ENCODE measurements around the gene OR7D2.
"Not testable (repeated sequence)": the region's sequence is repeated elsewhere in the genome, so short reads cannot be mapped to it uniquely, and the experiment has no call there.

Gene OR7D2

GRCh38 chr19:9178901-9179300 is at the start of gene OR7D2:
Gene OR7D2 (plus strand): TSS chr19:9178979. CDS start chr19:9185782, 6,803 bp downstream.
- no peak for DNase-seq (ENCODE audit: low read depth in 2 of 2)

DNA sequence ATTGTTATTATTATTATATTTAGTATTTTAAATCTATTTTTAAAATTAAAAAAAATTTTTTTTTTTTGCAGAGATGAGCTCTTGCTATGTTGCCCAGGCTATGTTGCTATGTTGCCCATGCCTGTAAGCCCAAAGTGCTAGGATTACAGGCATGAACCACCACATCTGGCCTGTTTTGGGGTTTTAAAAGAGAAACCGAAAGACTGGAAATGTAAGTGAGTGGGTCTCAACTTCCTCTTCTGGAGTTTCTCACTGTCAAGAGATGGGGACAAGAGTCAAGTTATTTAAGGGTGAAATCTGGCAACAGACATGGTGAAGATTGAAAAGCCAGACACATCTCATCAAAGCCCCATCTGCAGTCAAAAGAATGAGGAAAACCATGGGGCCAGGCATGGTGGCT is 47.8 kb upstream of the OR7D2 start:
- DNase-seq (ENCODE audit: low read depth in 2 of 2), result no peak

- DNase-seq (ENCODE audit: low read depth in 2 of 2), result no peak
Measured at GRCh38 chr19:9132422-9132821, 46.4 kb upstream of the OR7D2 start.

GRCh38 chr19:9139609-9140158 is 39.1 kb upstream of the OR7D2 start:
- DNase-seq (ENCODE audit: low read depth in 2 of 2), result no peak

DNA sequence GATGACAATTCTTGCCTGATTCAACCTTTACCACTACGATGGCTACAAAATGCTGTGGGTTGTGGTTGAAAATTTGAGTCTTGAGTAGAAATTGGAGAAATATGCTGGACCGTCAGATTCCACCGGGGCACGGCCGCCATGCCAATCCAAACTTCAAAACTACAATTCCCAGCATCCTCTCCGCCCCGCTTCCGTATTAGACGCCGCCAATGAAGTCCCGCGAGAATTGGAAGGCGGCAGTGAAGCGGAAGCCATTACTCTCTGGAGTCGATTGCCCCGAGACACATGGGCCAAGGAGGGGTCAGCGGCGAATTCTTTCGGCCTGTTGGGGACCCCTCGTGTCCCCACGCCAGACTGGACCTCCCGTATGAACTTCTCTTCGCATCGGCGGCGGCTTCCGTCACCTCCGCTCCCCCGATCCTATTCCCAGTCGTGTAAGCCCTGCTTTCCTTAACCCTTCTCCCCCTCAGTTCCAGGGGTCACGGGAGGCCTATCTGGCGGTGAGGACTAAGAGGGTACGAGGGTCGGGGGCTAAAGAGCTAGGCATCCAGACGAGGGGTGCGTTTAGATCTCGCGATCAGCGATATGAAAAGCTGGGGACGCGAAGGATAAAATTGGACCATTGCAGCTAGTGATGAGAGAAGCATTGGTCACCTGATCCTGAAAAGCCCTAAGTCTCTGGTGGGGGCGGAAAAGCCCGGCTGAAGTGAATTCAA is 38.5 kb upstream of the OR7D2 start, which contains the start of gene ZNF317:
TSS of gene ZNF317 (plus strand) at position 239 of the 716 bp plus-strand sequence. CDS start 15,620 bp downstream, outside the sequence.
- DNase-seq (ENCODE audit: low read depth in 2 of 2), result peak; percentile 78 to 88

DNA sequence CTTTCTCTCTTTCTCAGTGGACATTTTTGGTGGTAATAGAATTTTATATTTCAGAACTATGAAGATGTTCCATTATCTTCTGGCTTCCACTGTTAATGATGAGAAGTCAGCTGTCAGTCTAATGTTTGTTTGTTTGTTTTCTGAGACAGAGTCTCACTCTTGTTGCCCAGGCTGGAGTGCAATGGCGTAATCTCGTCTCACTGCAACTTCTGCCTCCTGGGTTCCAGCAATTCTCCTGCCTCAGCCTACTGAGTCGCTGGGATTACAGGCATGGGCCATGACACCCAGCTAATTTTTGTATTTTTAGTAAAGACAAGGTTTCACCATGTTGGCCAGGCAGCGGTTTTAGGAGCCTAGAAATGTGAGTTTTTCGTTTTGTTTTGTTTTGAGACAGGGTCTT is 33.9 kb upstream of the OR7D2 start:
- no peak for DNase-seq (ENCODE audit: low read depth in 2 of 2)

DNA sequence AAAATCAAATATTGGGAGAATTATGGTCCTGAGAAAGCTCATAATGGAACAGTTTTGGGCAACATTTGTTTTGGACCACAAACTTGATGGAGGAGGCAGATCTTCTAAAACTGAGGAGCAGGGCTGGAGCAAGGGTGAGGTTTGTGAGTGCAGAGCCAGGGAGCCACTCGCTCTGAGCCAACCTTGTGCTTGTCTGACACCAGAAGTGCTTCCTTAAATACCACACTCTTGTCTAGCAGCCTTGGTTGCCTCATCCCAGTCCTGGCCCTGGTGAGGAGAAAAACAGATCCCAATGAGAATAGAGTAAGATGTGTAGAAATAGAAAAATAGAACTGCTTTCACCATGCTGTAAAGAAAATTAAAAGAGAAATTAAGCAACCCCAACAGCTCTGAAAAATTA is 31.9 kb upstream of the OR7D2 start:
- DNase-seq (ENCODE audit: low read depth in 2 of 2), result no peak

DNA sequence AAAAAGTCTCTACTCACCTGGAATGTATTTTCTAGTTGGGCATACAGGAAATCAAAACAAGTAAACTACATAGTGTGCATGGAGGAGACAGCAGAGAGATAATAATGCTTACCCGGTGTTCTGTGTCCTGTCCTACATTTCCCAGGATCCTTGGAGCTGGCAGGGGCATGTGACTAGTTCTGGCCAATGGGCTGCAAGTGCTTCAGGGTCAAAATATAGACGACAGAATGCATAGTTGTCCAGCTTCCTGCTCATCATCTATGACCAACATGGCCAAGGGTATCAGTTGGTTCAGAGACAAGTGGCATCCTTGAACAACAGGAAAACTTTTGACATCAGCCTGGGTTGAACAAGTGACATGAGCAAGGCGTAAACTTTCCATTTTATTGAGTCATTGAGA is 30.1 kb upstream of the OR7D2 start:
- DNase-seq (ENCODE audit: low read depth in 2 of 2), result no peak

- DNase-seq (ENCODE audit: low read depth in 2 of 2), result no peak
Measured at GRCh38 chr19:9149997-9150396, 28.8 kb upstream of the OR7D2 start.

DNA sequence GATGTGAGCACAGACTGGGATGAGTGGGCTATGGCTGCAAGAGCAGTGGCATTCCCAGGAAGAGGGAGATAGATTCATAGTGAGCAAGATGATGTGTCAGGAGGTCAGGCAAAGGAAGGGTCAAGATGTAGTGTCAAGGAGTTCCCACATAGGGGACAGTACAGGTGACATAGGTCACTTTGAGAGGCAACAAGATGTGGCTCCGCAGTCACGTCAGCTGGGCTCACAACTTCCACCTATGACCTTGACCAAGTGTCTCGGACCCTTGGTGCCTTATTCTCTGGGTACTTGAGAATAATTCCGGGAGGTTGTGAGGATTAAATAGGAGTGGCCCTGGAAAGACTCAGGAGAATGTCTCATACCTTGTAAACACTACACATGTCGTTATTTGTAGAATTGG is 28.1 kb upstream of the OR7D2 start:
- no peak for DNase-seq (ENCODE audit: low read depth in 2 of 2)

GRCh38 chr19:9151367-9151766 is 27.4 kb upstream of the OR7D2 start:
- no peak for DNase-seq (ENCODE audit: low read depth in 2 of 2)

DNA sequence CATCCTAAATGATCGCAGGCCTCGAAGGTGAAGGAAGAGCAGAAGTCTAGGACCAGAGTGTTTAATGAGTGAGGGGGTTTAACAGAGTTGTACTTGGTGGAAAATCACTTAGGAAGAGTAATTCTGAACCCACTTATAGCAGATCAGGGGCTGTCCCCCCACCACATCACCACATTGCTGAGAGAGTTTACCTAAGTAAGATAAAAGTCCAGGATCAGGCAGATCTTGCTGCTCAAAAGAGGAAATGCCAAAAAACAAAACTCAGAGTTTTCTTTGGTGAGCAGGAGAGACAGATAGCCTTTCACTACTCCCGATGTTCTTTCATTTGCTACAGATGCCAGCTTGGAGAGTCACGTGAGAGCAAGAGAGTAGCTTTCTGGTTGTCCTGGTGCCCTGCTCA is 23.2 kb upstream of the OR7D2 start:
- DNase-seq (ENCODE audit: low read depth in 2 of 2), result no peak

DNA sequence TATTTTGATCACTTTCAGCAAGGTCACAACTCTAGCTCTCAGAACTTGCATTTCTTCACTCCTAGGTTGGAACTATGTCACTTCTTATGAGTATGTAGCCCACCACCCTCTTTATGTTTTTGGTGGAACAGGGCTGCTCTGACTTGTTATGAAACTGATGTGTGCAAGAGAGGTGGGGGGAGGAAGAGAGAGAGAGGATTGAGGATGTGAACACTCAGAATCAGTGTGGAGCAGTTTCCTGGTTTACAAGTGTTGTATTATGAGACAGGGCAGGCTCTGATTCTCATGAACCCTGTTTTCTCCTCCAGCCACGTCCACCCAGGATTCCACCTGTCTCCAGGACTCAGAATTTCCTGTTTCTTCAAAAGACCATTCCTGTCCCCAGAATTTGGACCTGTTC is 22.5 kb upstream of the OR7D2 start:
- DNase-seq (ENCODE audit: low read depth in 2 of 2), result no peak

DNA sequence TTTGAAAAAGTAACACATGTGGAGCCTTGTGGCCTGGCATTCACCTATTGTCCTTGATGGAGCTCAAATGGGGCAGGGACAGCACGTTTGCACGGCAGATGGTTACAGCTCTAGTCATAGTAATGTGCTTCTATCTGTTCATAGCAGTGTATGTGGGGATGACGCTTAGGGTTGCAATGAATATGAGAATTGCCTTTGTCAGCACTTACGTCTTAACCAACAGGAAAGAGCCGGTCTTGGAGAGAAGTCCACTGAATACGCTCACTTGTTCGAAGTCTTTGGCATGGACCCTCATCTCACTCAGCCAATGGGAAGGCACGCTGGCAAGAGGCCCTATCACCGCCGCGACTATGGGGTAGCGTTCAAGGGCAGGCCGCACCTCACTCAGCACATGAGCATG is 18.9 kb upstream of the OR7D2 start:
- no peak for DNase-seq (ENCODE audit: low read depth in 2 of 2)

- no peak for DNase-seq (ENCODE audit: low read depth in 2 of 2)
Measured at GRCh38 chr19:9161427-9161826, 17.4 kb upstream of the OR7D2 start.

DNA sequence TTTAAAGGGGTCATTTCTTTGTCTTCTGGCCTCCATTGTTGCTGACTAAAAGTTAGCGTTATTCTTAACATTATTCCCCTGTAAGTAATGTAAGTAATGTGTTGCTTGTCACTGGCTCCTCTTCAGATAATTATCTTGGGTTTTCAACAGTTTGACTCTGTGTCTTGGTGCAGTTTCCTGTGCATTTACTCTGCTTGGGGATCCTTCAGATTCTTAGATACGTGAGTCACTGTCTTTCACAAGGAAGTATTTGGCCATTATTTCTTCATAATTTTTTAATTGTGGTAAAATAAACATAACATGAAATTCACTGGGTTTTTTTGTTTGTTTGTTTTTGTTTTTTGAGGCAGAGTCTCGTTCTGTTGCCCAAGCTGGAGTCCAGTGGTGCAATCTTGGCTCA is 13.5 kb upstream of the OR7D2 start:
- DNase-seq (ENCODE audit: low read depth in 2 of 2), result no peak

DNA sequence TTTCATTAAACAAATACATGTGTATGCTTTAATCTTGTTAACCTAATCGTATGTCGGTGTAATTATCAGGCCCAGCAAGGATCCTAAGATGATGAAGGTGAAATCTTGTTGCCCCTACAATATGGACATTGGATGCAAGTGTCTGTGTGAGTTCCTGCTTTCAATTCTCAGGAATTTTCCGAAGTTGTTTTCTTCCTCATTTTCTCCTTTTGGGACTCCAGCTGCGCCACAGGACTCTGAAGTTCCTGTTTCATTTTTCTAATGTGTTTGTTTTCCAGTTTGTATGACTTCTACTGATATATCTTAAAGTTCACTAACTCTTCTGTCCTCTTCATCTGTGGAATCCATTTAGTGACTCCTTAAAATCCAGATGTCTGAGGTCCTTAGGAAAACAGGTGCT is 11.9 kb upstream of the OR7D2 start:
- no peak for DNase-seq (ENCODE audit: low read depth in 2 of 2)

DNA sequence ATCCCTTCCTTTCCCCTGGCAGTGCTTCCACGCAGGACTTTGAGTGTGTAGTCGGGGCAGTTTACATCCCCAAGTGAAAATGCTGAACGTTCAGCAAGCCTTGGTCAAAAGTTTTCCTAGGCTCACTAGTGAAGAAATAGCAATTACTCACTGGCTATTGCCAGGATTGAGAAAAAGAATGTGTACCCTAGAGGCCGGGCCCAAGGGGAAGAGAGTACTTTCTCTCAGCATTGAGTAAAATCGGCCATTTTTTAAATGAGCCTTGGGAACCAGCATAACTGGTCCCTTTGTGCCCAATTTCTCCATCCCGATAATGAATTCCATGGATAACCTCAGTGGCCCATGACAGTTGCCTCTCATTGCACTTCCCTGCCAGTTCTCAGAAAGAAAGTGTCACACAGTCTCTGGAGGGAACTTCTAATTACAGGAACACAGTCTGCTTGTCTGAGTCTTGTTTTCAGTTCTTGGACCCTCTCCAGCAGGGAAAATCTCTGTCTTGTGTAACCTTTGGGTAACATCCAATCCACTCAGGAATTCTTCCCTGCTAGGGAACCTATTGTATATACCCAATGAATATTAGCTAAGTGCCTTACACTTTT is 7.3 kb upstream of the OR7D2 start:
- no peak for DNase-seq (ENCODE audit: low read depth in 2 of 2)

DNA sequence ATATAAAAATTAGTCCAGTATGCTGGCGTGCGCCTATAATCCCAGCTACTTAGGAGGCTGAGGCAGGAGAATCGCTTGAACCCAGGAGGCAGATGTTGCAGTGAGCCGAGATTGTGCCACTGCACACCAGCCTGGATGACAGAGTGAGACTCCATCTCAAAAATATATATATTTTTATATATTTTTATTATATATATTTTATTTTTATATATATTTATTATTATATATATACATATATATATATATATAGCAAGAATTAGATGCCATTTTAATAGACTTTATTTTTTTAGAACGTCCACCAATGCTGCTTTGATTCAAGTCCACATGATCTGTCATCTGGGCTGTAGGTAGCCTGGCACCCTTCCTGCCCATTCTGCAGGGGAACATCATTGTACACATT is 3.5 kb upstream of the OR7D2 start:
- no peak for DNase-seq (ENCODE audit: low read depth in 2 of 2)

- DNase-seq (ENCODE audit: low read depth in 2 of 2), result no peak
Measured at GRCh38 chr19:9183000-9183399, 4.2 kb downstream of the OR7D2 start.

GRCh38 chr19:9187191-9187590 is 8.4 kb downstream of the OR7D2 start:
- no peak for DNase-seq (ENCODE audit: low read depth in 2 of 2)

GRCh38 chr19:9189535-9189934 is 10.8 kb downstream of the OR7D2 start:
- no peak for DNase-seq (ENCODE audit: low read depth in 2 of 2)

DNA sequence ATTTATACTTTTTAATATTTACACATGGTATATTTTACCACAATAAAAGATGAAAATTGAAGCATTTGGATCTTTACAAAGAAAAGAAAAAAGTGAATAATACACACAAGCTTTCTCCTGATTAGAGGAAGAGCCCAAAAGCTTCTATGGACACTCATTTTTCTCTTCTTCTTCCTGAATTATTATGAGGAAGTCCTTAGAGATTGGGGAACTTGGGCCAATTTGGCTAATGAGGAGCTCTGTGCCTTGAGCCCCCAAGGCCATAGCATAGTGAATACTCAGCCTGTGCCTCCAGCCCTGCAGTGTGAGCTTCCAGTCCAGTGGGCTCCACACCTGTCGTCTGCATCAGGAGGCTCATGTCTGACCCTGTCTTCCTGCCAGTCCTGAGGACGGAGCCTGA is 19.3 kb downstream of the OR7D2 start:
- not testable (repeated sequence) for DNase-seq (ENCODE audit: low read depth in 2 of 2)
